NCI-H446 treated with DMSO at 0.1 percent for 48 hours (cell line): ENCODE results near the gene MYCBPAP.
"Not testable (repeated sequence)": the region's sequence is repeated elsewhere in the genome, so short reads cannot be mapped to it uniquely, and the experiment has no call there.

ENCODE experiments used
- DNase-seq: peaks from one replicate; lab custom pipeline; 2025; lab: John Stamatoyannopoulos, UW

The MYCBPAP gene

DNA sequence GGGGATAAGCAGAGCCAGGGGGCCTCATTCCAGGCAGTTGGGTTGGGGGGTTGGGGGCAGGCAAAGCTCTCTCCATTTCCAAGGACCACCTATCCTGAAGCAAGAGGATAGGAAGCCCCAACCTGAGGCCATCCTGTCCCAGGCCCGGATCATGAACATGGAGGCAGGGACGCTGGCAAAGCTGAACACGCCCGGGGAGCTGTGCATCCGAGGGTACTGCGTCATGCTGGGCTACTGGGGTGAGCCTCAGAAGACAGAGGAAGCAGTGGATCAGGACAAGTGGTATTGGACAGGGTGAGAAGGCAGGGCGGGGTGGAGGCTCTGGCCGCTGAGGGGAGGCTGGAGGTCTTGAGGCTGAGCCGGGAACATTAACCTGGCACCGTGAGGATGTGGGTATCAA, 36.0 kb upstream of the MYCBPAP start:
- DNase-seq, result no peak

DNA sequence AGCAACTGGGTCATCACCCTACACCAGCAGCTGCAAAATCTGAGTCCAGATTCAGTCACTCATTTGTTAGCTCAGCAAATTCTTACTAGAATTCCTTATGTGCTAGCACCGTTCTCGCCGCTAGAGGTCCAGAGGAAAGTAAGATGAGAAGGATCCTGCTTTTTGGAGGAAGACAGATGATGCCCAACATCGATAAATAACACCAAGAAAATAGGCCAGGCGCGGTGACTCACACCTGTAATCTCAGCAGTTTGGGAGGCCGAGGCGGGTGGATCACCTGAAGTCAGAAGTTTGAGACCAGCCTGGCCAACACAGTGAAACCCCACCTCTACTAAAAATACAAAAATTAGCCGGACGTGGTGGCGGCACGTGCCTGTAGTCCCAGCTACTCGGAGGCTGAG, 35.5 kb upstream of the MYCBPAP start:
- DNase-seq, result not testable (repeated sequence)

DNA sequence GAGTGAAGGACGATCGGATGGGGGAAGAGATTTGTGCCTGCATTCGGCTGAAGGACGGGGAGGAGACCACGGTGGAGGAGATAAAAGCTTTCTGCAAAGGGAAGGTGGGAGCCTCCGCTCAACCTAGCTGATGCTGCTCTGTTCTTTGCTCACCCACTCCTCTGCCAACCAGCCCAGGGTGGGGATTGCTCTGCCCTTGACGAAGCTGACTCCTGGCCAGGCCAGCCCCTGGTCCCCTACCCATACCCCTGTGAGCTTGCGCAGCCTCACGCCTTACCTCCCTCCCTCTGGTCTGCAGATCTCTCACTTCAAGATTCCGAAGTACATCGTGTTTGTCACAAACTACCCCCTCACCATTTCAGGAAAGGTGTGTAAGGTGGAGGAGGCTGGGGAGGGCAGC, 34.3 kb upstream of the MYCBPAP start:
- no peak for DNase-seq

DNA sequence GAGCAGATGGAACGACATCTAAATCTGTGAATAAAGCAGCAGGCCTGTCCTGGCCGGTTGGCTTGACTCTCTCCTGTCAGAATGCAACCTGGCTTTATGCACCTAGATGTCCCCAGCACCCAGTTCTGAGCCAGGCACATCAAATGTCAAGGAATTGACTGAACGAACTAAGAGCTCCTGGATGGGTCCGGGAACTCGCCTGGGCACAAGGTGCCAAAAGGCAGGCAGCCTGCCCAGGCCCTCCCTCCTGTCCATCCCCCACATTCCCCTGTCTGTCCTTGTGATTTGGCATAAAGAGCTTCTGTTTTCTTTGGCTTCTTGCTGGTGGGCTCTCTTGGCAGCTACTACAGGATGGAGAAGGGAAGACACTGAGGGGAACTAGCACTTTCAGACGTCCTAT, 33.7 kb upstream of the MYCBPAP start:
- no peak for DNase-seq

DNA sequence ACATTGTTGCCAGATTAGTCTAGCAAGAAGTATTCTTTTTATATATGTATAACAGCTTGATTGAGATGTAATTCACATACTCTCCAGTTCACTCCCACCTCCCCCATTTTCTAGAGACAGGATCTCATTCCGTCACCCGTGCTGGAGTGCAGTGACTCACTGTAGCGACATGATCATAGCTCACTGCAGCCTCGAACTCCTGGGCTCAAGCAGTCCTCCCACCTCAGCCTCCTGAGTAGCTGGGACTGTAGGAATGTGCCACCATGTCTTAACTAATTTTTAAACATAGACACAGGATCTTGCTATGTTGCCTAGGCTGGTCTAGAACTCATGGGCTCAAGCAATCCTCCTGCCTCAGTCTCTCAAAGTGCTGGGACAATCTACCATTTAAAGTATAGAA, 32.9 kb upstream of the MYCBPAP start:
- no peak for DNase-seq

DNA sequence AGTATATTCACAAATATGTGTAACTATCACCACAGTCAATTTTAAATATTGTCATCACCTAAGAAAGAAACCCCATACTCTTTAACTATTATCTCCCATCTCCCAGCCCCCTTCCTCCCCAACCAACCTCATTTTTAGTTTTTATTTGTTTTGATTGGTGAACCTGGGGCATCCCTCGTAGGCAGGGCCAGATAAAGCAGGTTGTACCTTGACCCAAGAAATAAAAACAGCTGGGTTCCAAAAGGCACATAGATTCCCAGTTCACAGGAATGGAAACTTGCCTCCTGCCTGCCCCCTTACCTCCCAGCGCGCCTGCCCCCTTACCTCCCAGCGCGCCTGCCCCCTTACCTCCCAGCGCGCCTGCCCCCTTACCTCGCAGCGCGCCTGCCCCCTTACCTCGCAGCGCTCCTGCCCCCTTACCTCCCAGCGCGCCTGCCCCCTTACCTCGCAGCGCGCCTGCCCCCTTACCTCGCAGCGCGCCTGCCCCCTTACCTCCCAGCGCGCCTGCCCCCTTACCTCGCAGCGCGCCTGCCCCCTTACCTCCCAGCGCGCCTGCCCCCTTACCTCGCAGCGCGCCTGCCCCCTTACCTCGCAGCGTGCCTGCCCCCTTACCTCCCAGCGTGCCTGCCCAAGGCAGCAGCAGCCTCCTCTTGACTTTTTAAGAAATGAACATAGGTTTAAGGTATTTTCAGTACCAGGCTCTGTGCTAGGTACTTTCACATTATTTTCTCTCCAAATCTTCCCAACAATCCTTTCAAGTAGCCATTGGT, 32.3 kb upstream of the MYCBPAP start:
- DNase-seq, result not testable (repeated sequence)

DNA sequence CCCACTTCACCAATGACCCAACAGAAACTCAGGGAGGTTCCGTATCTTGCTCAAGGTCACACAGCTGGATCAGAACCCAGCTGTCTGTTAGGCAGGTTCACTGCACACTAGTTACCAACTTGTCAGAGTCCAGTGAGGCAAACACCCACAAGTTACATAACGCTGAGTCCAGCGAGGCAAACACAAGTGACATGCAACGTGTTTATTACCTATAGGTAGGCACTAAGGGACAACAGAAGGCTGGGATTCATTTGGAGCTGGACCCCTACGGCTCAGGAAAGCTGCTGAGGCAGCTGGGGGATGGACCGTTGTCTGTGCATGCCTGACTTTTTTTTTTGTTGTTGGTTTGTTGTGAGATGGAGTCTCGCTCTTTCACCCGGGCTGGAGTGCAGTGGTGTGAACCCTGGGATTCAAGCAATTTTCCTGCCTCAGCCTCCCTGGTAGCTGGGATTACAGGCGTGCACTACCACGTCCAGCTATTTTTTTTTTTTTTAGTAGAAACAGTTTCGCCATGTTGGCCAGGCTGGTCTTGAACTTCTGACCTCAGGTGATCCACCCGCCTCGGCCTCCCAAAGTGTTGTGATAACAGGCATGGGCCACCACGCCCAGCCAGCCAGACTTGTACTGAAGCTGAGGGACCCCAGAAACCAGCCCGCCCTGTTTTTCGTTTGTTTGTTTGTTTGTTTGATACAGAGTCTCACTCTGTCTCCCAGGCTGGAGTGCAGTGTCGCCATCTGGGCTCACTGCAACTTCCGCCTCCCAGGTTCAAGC, 31.5 kb upstream of the MYCBPAP start:
- no peak for DNase-seq

DNA sequence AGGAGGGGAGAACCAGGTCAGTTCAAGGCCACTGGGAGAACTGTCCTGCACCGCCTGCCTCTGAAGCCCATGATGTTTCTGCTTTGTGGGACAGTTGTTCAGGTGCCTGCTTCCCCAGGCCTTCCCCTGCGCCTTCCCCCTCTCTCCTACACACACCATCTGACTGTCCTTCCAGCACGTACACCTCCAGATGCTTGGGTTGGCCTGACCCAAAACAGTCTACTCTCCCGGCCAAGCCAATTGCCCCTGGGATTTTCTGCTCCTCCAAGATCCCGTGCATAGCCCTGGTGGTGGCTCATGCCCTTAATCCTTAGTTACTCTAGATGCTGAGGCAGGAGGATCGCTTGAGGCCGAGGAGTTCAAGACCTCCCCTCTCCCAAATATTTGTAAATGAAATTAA, 30.3 kb upstream of the MYCBPAP start:
- DNase-seq, result no peak

DNA sequence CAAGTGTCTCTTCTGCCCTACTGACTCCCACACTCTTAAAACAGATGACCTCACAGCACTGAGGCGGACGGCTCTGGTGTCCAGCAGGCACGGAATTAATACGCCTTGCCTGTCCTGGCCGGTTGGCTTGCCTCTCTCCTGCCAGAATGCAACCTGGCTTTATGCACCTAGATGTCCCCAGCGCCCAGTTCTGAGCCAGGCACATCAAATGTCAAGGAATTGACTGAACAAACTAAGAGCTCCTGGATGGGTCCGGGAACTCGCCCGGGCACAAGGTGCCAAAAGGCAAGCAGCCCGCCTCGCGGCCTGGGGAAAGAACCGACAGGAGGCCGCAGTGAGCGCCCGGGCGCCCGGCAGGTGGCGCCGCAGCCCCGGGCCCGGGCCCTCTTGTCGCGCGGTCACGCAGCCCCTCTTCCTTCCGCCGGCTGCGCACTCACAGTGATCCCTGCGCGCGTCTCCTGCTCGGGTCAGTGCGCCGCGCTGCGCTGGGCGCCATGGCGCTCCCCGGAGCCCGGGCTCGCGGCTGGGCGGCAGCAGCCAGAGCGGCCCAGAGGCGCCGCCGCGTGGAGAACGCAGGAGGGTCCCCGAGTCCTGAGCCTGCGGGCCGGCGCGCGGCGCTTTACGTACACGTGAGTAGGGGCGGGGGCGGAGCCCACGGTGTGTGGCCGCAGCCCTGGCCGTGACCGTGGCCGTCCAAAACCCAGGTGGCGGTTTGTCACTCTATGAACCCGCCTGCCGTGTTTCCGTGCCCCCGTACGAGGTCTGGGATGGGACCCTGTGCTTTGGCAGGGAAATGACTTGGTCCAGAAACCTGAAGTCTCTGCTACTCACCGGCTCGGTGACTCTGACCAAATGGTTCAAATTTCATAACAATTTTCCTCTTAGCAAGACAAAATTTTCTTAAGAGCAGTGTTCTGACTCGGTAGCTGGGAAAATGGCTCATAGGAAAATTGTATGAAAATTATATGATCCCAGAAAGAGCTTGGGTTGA, 29.6 kb upstream of the MYCBPAP start, which contains the start of gene RSAD1:
RSAD1 (plus strand) TSS at position 470 of the 991 bp plus-strand sequence; CDS start at position 495, 25 bp downstream.
- DNase-seq, result peak; percentile 75

DNA sequence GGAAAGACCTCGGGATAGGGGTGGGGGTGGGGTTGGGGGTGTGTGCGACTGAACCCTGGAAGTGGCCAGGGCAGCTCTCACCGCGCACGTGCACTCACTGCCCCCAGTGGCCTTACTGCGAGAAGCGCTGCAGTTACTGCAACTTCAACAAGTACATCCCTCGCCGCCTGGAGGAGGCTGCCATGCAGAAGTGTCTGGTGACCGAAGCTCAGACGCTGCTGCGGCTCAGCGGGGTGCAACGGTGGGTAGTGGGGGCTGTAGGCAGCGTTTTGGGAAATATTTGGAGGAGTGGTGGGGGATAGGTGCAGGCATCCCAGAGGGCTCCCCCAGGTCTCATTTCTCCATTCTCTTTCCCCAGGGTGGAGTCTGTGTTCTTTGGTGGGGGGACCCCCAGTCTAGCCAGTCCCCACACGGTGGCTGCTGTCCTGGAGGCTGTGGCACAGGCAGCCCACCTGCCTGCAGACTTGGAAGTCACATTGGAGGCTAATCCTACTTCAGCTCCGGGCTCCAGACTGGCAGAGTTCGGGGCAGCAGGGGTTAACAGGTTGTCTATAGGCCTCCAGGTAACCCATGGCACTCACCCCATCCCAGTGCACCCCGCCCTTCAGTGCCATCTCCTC, 28.6 kb upstream of the MYCBPAP start:
- DNase-seq, result peak; percentile 48

DNA sequence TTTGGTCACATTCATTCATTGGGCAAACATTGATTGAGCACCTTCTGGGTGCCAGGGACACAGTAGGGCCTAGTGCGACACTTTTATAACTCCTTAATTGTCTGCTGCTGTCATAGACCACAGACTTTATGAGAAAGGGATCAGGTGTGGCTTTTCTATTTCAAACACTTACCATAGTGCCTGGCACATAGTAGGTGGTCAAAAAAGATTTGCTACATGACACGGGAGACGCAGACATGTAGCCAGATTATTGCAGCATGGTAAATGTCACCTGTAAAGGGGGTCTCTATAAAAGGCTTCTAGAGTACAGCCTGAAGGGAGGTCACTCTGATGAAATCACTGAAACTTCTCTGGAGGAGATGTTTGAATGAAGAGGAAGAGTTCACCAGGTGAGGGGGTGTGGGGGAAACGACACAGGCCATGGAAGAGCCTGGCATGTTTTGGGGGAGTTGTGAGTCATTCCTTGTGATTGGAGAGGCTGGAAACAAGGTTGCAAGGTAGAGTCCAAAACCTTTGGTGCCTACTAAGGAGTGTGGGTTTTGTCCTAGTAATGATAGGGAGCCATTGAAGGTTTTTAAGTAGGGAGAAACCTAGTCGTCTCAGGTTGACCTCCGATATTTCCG, 28.0 kb upstream of the MYCBPAP start:
- no peak for DNase-seq

DNA sequence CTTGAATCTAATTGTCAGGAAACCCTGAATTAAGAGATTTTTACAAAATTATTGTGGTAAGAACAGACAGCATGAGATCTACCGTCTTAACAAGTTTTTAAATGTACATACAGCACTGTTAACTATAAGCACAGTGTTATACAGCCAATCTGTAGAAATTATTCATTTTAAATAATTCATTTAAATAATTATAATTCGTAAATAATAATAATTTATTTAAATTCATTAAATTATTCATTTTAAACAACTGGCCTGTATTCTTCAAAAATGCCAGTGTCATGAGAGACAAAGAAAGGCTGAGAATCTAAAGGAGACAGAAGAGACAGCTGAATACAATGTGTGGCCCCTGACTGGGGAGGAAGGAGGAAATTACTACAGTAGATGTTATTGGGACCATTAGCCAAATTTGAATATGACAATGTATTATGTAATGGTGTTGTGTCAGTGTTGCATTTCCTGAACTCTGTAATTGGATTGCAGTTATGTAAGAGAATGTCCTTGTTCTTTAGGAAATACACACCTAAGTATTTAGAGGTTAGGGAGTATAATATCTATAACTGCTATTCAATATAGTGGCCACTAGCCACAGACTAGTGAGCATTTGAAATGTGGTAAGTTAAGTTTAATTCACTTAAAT, 27.3 kb upstream of the MYCBPAP start:
- DNase-seq, result no peak

DNA sequence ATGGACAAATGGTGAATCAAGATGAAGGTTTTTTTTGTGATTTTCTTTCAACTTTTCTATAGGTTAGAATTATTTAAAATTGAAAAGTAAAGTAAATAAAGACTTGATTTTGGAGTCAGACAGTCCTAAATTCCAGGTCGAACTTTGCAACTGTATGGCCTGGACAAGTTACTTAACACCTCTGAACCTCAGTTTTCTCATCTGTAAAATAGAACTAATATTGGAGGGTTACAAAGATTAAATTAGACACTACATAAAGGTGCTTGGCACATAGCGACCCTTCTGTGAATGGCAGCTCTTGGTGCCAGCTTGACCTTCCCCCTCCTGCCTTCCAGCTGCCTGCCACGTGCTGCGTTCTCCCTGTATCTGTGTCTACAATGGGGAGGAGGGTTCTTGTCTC, 26.6 kb upstream of the MYCBPAP start:
- DNase-seq, result no peak

DNA sequence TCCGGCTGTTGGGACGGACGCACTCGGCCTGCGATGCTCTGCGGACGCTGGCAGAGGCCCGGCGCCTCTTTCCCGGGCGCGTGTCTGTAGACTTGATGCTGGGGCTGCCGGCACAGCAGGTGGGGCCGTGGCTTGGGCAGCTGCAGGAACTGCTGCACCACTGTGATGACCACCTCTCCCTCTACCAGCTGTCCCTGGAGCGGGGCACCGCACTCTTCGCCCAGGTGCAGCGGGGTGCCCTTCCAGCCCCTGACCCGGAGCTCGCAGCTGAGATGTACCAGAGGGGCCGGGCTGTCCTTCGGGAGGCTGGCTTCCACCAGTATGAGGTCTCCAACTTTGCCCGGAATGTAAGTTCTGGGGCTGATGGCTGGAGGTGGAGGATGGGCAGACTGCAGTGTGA, 26.1 kb upstream of the MYCBPAP start:
- no peak for DNase-seq

DNA sequence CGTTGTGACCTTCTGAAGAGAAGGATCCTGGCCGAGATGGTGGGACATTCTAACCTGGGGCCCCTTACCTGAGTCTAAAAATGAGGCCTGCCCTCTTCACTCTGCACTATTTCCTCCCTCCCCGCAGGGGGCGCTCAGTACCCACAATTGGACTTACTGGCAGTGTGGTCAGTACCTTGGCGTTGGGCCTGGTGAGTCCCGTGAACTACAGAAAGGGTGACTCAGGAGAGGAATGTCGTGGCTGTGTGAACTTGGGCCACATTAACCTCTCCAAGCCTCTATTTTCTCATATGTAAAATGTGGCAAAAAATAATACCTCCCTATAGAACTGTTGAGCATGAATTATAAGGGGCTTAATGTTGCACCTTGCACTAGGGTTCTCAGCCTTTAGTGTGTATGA, 25.7 kb upstream of the MYCBPAP start:
- peak; percentile 35 for DNase-seq

DNA sequence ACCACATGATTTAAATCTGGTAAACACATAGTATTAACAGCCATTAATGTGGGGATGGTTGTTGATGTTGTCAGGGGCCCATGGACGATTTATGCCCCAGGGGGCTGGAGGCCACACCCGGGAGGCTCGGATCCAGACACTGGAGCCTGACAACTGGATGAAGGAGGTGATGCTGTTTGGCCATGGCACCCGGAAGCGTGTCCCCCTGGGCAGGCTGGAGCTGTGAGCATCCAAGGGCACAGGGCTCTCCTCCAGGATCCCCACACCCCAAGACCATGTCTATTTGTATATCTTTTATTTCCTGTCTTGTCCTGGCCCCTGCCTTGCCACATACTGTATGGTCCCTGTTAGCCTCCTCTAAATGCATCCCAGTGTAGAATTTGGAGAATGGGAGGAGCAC, 25.0 kb upstream of the MYCBPAP start:
- DNase-seq, result no peak

DNA sequence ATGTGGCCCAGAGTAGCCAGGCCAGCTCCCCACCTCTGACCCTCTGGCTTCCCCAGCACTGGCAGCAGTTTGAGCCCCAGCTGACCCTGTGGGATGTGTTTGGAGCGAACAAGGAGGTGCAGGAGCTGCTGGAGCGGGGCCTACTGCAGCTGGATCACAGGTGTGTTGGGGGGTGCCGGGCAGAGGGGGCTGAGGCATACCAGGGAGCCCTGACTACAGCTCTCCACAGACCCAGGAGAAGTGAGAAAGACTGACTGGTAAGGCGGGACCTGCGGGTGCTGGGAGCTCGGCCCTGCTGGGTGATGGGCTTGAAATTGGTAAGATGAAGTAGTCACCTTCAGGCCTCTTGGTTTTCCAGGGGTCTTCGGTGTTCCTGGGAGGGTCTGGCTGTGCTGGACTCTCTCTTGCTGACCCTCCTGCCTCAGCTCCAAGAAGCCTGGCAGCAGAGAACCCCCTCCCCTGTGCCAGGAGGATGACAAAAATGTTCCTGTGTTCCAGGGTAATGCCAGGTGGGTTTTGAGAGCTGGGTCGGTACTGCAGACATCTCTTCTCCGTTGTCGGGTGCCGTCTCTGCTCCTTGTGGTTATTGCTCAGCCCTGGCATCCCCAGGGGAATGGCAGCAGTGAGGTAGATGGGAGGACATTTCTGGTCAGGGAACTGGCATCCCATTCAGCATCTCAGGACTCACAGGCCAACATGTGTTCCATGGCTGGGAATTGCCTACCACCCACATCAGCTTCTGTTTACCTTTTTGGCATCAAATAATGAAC, 23.7 kb upstream of the MYCBPAP start:
- no peak for DNase-seq

DNA sequence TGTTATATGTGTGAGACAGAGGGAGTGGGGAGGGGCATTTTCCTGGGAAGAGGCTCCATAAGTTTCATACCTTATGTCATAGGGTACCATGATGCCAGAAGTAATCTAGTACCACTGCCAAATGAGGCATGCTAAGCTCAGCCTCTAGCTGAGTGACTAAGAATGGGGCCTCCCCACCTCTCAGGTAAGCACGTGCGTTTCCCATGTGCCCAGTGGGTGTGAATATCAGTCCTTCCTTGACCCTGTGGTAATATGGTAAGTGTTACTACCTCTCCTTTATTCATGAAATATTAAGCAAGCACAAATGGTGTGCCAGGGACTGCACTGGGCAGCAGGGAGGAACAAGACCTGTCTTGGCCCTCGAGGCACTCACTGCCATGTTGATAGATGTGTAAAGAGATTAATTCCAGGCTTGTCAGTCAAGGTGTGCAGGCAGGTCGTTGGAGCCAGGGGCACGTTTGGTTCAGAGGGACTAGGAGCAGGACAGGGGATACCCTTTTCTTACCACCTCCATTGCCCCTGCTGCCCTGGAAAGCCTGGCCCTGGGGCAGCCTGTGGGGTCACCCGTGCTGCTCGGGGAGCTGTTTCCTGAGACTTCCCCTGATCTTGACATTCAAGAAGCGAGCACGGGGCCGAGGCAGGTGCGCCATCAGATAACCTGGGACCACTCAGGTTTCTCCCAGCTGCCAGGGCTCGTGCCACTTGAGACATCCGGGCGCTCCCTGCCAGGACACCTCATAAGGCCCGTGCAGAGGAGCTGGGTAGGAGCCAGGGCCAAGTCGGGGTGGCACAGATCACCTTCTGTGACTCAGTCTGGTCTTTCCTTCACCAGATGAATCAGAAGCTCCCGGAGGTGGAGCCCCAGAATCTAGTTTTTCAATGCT, 20.8 kb upstream of the MYCBPAP start:
- no peak for DNase-seq

DNA sequence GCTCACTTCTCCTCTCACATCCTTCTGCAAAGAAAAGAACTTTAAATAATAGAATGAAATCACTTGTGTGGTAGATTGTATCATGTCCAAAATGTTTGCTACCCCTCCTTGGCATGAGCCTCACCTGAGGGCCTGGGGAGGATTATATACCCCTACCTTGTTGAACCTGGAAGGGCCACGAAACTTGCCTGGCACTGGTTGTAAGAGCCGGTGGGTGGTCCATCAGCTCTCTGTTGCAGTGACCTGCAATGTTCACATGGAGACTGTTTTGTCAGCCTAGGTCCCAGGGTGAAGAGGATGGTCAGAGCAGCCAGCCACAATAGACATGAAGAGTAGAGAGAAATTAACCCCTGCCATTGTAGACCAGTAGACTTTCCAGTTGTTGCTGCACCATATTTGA, 19.4 kb upstream of the MYCBPAP start:
- no peak for DNase-seq
